HFFc6 (cell line): ENCODE measurements around the gene BCL2. TPM values are rescaled to one million over a fixed set of nuclear protein-coding genes. Genes with fewer than 3 reads are reported as not detected.

Source experiments
- DNase-seq: peaks from one replicate; pipeline ENCODE4 v3.0.0-alpha.2; 2018
- H3K27ac Mint-ChIP-seq: 2 replicates; pipeline ENCODE4 v1.8.0; 2020; ENCODE audit warnings: mild to moderate bottlenecking, mixed read lengths
- H3K27me3 Mint-ChIP-seq: 2 replicates; pipeline ENCODE4 v1.8.0; 2021; ENCODE audit warnings: mild to moderate bottlenecking, moderate library complexity, mixed read lengths; ENCODE audit not compliant: insufficient read depth
- H3K36me3 Mint-ChIP-seq: 2 replicates; pipeline ENCODE4 v1.8.0; 2021; ENCODE audit warnings: low read depth, mixed read lengths
- H3K4me1 Mint-ChIP-seq: 2 replicates; pipeline ENCODE4 v1.8.0; 2020; ENCODE audit warnings: low read depth, mixed read lengths
- H3K4me3 Mint-ChIP-seq: 2 replicates; pipeline ENCODE4 v1.8.0; 2020; ENCODE audit warnings: mild to moderate bottlenecking, moderate library complexity, mixed read lengths
- H3K9me3 Mint-ChIP-seq: 2 replicates; pipeline ENCODE4 v1.8.0; 2020; ENCODE audit warnings: mild to moderate bottlenecking, mixed read lengths
- total RNA-seq, 6 experiments: library from RNA; stranded (reverse); fragmentation: NEBNext Ultra II Directional; extraction: Animal tissue kit (Norgen Biotek cat#: 25700); gene quantifications; 2 replicates in 1 of 6; 3 replicates in 5 of 6; pipeline ENCODE4 v1.2.3, GENCODE V29; 2021
- TF ChIP-seq, protein P1 (sequence below): fragments of 200-600 bp; sonication (generic); IDR thresholded peaks from 2 replicates; pipeline ENCODE4 v1.5.0; 2021; ENCODE audit warnings: antibody characterized with exemption, mild to moderate bottlenecking

BCL2 gene
- total RNA-seq, 6 experiments from 2014 or later = 0.17 to 1.1 (median 0.95) TPM

DNA sequence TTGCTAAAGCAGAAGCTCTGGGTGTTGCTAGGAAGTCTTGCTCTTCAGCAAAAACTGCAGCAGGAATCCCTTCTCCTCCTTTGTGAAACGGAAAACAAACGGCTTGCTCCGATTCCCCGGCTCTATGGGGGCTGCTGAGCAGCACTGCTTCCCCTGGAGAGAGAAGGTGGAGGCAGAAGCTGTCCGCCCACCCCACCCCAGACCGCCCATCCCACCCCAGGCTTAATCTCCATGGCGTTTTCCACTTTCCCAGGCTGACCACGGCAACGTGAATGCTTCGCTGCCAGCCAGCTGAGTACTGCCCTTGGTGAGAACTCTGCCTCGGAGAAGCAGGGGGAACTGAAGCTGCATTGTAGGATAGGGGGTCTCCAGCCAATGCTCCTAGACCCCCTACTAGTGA lies 139.2 kb downstream of the BCL2 start:
- Mint-ChIP-seq H3K4me3 (no peak overlapping the region), H3K4me1 (peaks cover 5% of the 10 kb centered on the region; the same call in 1 of the 2 replicates), H3K27ac (no peak overlapping the region), H3K9me3 (no peaks in the 10 kb centered on the region), H3K36me3 (no peaks in the 10 kb centered on the region), H3K27me3 (peaks cover 49% of the 10 kb centered on the region)
- DNase-seq = no peak
- TF ChIP-seq, protein P1, sequence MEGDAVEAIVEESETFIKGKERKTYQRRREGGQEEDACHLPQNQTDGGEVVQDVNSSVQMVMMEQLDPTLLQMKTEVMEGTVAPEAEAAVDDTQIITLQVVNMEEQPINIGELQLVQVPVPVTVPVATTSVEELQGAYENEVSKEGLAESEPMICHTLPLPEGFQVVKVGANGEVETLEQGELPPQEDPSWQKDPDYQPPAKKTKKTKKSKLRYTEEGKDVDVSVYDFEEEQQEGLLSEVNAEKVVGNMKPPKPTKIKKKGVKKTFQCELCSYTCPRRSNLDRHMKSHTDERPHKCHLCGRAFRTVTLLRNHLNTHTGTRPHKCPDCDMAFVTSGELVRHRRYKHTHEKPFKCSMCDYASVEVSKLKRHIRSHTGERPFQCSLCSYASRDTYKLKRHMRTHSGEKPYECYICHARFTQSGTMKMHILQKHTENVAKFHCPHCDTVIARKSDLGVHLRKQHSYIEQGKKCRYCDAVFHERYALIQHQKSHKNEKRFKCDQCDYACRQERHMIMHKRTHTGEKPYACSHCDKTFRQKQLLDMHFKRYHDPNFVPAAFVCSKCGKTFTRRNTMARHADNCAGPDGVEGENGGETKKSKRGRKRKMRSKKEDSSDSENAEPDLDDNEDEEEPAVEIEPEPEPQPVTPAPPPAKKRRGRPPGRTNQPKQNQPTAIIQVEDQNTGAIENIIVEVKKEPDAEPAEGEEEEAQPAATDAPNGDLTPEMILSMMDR = no peak

DNA sequence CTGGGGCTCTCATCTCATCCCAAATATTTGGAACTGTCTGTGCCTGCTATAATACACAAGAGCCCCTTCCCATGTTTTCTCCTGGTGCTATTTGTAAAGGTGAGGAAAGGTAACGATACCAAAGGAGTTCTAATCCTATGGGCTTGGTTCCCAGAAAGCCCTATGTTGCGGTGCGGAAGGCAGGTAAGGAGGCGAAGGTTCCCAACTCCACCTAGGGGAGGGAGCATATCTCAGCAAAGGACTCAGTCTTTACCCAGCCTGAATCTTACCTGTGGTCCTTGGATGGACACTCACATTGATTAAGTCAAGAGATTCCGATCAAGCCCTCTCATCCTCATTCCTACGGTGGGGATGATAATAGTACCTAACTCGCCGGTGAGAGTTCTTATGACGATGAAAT lies 140.1 kb downstream of the BCL2 start:
- peaks cover 5% of the 10 kb centered on the region; the same call in 1 of the 2 replicates for H3K4me1 Mint-ChIP-seq
- no peak overlapping the region for H3K27ac Mint-ChIP-seq
- TF ChIP-seq, protein P1 = no peak

DNA sequence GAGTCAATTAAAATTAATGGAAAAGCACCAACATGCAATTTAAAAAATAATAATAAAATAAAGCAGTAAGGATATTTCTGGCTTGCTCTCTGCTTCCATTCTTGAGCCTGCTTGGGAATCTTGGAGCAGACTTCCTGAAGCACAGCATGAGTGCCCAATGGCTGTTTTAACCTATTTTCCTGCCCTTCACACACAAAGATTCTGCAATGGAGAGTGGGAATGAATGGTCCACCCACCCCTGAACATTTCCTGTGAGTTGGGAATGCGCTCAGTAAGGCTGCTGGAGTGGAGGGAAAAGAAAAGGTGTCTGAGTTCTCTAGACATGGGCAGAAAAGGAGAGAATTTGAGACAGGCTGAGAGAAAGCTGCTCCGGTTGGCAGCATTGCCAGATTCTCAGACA lies 140.6 kb downstream of the BCL2 start:
- TF ChIP-seq, protein P1 = no peak
- DNase-seq = no peak
- peaks cover 50% of the 10 kb centered on the region for H3K27me3 Mint-ChIP-seq

More for the DNA sequence above, 140.1 kb downstream of the BCL2 start:
- Mint-ChIP-seq H3K27me3 (peaks cover 52% of the 10 kb centered on the region), H3K36me3 (no peaks in the 10 kb centered on the region), H3K4me3 (no peak overlapping the region), H3K9me3 (no peaks in the 10 kb centered on the region)
- no peak for DNase-seq

DNA sequence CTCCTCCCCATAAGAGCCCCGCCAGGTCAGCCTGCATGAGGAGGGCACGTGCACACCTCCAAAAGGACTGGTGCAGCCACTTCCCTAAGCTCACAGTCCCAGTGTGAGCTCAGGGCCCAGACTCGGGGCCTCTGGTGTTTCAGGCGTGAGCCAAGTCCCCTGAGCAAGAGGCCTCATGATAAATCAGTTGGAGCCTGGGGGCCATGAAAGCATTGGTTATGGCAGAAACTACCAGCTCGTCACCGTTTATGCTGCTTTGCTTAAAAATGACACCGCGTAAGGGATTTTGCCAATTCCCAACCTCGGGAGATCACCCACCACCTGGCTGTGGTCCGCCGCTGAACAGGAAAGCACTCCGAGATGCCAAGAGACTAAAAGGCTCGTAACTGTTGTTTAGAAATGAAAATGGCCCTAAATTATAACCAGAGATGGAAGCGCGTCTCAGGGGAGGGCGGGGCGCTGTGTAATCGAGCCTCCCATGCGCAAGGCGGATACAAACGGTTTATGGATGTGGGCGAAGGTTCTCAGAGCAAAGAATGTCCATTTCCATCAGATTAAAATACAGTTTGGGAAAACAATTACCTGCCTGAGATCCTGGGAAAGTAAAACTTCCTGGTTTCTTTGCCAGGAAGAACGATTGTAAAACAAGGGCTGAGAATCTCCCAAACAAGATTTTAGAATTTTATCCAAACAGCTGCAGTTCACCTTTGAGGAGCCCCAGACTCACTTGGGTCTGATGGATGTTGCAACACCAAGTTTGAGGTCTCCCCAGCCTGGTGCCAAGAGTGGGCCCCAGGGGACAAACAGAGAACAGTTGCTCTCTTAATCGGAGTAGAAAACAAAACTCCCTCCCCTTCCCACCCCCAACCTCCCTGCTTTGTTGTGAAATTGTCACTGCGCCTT lies 141.4 kb downstream of the BCL2 start:
- TF ChIP-seq, protein P1 = no peak
- no peak for DNase-seq
- Mint-ChIP-seq H3K9me3 (no peaks in the 10 kb centered on the region), H3K36me3 (no peaks in the 10 kb centered on the region), H3K27me3 (peaks cover 46% of the 10 kb centered on the region), H3K4me1 (peaks cover 5% of the 10 kb centered on the region; the same call in 1 of the 2 replicates), H3K4me3 (peak overlapping the region; percentile 39; the same call in 1 of the 2 replicates), H3K27ac (no peak overlapping the region)

More for the DNA sequence above, 140.6 kb downstream of the BCL2 start:
- no peak overlapping the region for H3K4me3 Mint-ChIP-seq
- H3K36me3 Mint-ChIP-seq = no peaks in the 10 kb centered on the region
- no peaks in the 10 kb centered on the region for H3K9me3 Mint-ChIP-seq
- peaks cover 5% of the 10 kb centered on the region; the same call in 1 of the 2 replicates for H3K4me1 Mint-ChIP-seq
- no peak overlapping the region for H3K27ac Mint-ChIP-seq

DNA sequence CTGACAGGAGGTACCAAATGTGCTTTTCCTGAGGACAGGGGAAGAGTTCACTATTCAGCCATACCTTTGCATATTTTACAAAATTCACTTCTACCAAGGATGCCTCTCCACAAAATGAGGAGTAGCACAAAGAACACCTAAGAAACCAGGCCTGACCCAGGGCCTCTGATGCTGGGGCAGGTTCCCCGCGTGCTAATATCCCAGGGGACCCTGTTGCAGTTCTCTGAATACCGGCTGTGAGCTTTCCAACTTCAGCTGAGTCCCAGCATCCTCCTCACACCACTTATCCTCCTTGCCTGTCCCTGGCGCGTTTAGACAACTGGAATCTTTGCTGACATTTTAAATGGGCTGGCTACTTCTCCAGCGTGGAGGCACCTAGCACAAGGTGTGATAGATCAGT lies 142.3 kb downstream of the BCL2 start:
- Mint-ChIP-seq H3K27ac (no peak overlapping the region), H3K9me3 (no peaks in the 10 kb centered on the region), H3K27me3 (peaks cover 48% of the 10 kb centered on the region), H3K4me1 (peaks cover 5% of the 10 kb centered on the region; the same call in 1 of the 2 replicates), H3K36me3 (no peaks in the 10 kb centered on the region), H3K4me3 (no peak overlapping the region)
- TF ChIP-seq, protein P1 = no peak
- no peak for DNase-seq
